GM18508 (cell line): ENCODE results near the gene CIRBP.

ENCODE experiments used
- ATAC-seq: cut with Tn5 transposase; IDR thresholded peaks from one replicate; pipeline ENCODE4 v1.9.1; 2021; ENCODE audit warnings: moderate number of reproducible peaks; ENCODE audit not compliant: insufficient read depth, unreplicated experiment

The CIRBP gene

DNA sequence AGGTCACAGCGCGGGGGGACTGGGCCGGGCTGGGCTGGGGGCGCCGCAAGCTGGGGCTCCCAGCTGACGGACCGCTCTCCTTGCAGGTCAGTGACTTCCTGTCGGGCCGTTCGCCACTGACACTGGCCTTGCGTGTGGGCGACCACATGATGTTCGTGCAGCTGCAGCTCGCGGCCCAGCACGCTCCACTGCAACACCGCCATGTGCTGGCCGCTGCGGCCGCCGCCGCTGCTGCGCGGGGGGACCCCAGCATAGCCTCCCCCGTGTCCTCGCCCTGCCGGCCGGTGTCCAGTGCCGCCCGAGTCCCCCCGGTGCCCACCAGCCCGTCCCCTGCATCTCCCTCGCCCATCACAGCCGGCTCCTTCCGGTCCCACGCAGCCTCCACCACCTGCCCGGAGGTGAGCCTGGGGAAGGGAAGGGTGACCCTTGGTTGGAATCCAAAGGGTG is 15.0 kb upstream of the CIRBP start:
- no peak for ATAC-seq

DNA sequence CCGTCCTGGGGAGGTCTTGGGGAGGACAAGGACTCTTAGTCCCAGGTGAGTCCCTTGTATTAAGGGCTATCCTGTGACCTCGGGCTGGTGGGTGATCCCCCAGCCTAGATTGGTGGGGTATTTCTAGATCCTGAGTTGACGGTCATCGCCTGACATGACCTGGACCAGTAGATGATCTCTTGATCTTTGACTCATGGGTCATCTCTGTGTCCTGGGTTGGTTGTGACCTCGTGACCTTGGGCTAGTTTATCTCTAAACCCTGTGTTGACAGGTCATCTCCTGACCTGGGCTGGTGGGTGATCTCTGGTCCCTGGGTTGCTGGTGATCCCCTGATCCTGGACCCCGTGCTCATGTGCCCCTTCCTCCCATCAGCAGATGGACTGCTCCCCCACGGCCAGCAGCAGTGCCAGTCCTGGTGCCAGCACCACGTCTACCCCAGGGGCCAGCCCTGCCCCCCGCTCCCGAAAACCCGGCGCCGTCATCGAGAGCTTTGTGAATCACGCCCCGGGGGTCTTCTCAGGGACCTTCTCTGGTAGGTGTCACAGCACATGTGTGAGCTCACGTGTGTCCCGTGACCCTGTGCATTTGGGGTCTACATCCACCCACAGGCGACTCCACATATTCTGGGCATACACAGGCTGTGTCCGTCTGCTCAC is 14.5 kb upstream of the CIRBP start:
- ATAC-seq = no peak

DNA sequence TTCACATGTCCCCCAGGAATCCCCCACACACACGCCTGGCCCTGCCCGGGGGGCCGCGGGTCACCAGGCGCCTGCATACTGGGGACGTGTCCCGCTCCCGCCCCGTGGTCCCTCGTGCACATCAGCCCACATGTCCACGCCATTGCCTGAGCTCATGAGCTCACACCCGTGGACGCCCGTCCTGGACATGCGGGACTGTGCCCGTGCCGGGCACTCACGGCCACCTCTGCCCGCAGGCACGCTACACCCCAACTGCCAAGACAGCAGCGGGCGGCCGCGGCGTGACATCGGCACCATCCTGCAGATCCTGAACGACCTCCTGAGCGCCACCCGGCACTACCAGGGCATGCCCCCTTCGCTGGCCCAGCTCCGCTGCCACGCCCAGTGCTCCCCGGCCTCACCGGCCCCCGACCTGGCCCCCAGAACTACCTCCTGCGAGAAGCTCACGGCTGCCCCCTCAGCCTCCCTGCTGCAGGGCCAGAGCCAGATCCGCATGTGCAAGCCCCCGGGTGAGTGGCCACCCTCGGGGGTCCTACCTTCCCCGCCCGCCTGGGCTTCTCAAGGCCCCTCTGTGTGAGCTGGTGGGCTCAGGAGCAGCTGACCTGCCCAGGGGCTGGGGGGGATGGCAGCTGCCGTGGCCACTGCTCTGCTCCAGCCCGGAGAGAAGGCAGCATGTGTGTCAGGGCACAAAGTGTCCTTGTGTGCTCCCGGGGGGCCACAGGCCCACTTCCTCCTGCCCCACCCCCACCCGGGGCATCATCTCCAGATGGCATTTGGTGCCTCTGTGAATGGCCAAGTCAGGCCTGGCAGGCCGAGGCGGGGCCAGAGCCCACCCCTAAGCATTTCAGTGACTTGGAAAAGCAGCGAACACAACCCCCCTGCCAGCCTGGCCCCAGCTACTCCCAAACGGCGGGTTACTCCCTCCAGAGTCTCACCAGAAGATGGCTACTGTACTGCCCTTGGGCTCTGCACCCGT is 13.7 kb upstream of the CIRBP start:
- ATAC-seq = no peak

DNA sequence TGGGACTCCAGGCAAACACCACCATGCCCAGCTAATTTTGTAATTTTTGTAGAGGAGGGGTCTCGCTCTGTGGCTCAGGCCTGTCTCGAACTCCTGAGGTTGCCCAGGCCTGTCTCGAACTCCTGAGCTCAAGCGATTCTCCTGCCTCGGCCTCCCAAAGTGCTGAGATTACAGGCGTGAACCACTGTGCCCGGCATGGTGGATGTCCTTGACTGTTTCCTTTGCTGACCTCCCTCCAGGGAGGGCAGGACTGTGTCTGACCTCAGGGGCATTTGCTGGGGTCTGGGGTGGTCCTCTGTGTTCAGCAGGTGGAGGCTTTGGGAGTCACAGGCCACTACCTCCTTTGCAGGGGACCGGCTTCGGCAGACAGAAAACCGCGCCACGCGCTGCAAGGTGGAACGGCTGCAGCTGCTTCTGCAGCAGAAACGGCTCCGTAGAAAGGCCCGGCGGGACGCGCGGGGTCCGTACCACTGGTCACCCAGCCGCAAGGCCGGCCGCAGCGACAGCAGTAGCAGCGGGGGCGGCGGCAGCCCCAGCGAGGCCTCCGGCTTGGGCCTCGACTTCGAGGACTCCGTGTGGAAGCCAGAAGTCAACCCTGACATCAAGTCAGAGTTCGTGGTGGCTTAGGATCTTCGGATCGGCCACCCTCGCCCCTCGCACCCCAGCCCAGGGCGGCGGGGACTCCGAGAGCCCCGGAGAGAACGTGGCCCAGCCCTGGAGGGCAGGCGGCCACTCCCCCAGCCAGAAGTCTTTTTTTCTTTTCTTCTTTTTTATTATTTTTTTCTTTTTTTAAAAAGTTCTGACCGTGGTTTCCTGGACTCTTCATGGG is 12.3 kb upstream of the CIRBP start:
- no peak for ATAC-seq

DNA sequence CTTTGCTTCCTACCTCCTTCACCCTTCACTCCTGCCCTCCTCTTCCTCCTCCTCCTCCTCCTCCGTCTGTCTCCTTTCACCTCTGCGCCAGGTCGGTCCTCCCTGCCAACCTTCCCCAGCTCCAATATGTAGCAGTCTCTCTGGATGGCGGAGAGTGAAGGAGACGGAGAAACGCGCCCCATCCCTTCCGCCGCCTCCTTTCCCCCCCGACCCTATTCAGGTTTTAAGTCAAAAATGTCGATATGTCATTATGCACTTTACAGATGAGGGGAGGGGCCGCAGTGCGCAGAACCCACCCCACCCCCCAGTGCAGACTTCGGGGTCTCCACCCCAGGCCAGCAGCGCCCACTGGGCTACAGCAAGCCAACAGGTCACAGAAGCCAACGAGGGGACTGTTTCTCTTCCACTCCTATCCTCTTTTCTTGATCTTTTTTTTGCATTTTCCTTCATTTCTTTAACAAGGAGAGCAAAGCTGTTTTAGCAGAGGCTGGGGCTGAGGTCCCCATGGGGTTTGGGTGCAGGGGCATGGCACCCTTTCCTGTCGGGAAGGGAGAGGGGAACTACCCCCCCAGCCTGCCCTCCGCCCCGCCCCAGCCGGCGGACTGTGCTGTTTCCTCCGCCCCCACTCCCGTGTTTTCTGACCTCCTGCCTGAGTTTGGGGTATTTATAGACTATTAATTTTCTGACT is 11.5 kb upstream of the CIRBP start:
- no peak for ATAC-seq

DNA sequence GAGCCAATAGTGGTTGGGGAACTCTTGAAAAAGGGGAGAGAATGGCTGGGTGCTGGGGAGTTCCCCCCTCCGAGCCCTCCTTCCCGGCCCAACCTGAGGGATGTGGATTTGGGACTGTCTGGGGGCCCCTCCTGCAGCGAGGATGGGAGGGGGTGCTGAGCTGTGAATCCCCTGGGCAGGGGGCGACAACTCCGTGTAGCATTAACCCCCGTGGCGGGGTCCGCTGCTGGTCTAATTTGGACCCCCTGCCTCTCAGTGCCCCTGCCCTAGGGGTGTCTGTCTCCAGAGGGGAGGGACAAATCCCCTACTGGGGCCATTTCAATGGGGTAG is 11.0 kb upstream of the CIRBP start:
- ATAC-seq = no peak

DNA sequence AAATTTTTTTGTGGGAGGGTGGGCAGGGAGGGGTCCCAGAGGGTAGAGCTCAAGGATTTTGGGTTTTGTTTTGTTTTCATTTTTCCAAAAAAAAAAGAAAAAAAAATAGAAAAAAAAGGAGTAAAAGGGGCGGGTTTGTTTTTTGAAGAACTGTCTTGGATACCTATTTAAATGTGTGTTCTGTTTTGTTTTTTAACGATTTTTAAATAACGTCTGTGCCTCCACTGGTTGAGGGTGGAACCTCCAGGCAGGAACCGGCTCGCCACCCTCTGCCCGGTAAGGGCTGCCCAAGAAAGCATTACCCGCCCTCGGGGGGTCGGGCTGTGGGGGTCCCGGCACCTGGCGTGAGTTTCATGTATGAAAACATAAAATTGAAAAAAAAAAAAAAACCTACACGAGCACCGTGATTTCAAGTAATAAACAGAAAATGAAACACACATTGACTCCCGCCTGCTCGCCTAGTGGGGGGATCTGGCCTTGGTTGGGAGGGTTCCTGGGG is 10.4 kb upstream of the CIRBP start:
- no peak for ATAC-seq

DNA sequence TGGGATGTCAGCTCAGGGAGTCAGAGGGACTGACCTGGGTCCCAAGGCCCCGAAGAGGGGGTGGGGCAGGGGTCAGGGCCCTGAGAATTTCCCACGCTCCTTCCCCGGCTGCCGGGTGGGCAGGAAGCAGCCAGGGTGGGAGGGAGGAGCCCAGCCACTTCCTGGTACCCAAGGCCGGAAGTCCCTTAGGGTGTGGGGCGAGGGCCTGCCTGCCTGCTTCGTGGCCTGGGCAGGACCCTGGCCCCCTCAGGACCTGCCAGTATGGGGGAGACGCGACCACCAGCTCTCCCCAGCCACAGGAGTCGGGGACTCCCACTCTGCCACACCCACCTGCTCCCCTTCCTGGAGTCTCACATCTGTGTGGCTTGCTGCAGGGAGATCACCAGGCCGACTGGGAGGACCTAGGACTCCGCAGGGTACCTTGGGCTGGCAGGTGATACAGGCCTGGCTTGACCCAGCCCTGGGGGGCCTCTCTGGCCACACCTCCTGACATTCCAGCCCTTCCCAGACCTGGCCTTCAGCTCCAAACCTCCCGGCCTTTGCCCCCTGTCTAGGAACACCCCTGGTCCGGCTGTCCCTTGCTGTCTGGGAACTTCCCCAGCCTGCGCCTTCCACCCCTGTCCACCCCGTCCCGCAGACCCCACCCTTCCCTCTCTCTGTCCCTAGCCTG is 9.8 kb upstream of the CIRBP start:
- no peak for ATAC-seq

DNA sequence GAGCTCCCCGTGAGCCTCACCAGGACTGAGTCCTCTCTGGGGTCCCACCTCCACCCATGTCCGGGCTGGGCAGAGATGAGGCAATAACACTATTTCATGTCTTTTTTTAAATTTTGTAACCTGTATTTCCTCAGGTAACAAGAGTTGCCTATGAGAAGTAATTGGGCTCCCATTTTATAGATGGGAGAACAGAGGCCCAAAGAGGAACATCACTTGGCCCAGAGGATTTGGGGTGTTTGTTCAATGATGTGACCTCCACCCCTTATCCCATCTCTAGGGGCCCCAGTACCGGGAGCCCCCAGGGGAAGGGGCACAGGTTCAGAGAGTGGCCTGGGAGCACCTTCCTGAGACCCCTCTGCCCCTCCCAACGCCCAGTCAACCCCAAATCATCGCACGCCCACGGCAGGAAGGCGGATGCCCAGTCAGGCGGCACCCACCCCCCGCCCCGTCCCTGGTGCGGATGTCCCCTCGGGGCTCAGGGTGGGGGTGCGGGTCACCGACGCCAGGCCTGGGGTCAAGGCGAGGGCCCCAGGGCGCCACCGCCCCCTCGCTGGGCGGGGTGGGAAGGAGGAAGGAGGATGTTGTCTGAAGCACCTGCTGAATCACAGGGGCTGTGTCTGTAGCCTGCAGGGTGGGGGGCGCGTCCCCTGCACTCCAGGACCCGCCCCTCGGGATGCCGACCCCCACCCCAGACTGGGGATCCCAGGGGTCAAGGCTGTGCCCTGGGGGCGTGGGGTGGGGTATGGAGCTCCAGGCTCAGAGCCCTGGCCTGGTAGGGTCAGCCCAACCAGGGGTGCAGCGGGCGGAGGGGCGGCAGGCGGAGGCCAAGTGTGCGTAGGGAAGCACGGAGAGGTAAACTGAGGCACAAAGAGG is 9.0 kb upstream of the CIRBP start:
- ATAC-seq = no peak

DNA sequence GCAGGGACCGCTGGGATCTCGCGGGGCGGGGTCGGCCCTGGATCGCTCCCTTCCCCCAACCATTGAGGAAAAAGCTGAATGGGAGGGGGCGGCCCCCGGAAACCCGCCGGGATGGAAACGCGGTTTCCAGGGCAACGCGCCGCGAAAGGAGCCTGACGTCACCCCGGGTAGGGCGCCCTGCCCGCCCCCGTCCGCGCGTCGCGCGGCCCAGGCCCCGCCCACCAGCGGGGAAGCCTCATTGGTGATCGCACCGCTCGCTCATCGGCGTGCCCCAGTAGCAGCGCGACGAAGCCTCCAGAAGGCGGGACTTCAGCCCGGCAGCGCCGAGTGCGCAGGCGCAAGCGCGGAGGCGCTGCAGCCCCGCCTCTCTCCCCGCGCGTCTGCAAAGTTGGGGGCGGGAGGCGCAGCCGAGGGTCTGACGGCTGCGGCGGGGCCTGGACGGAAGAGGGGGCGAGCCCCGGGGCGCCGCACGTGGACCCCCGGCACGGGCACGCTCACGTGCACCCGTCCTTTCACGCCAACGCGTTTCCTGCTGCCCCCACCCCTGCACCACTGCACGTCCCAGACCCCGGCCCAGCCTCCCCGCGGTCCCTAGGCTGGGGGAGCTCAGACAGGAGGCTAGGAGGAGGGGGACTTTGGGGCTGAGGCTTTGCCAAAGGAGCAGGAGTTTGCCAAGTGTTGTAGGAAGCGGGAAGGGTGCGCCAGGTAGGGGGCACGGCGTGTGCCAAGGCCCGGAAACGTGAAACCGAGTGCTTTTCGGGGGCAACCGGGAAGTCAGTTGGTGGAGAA is 8.2 kb upstream of the CIRBP start:
- ATAC-seq = no peak

DNA sequence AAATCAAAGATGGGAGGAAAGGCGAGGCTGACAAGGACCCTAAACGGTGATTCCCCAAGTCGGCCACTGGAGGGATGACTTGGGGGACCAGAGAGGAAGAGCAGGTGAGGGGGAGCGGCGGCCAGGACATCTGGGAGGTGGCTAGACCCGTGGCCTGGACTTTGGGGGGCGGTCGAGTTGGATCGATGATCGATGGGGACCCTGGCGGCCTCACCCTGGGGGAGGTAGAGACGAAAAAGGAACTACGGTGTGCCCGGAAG is 7.7 kb upstream of the CIRBP start:
- ATAC-seq = no peak

DNA sequence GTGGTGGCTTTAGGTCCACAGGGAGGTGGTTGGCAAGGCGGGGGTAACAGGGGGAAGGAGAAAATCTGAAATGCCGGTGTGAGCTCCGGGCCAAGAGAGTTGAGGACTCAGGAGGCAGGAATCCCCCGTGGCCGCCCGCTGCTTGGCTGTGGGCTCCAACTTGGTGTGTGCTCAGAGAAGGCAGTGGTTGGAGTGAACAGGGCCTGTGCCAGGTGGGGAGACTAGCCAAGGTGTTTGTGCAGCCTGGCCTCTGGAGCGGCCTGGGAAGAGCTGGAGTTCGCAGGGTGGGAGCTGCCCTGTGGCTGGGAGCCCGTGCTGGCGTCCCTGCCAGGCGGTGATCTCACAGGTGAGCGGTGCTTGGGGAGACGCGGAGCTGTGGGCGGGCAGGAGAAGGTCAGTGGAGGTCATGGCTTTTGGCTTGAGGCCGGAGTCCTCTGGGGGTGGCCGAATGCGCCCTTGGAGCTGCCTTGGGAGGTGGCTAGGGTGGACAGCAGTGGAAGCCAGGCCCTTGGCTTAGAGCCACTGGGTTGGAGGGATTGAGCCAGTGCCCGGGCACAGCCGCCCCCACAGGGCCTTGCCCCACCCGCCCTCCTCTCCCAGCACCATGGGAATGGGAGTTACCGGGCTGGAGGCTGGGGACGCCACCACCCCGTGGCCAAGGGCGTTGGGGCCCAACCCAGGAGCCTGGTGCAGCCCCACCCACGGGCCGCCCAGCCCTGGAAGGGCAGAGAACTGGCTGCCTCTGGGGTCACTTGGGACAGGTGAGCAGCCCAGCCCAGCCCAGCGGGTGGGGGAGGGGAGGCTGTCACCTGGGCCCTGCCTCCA is 7.1 kb upstream of the CIRBP start:
- no peak for ATAC-seq

DNA sequence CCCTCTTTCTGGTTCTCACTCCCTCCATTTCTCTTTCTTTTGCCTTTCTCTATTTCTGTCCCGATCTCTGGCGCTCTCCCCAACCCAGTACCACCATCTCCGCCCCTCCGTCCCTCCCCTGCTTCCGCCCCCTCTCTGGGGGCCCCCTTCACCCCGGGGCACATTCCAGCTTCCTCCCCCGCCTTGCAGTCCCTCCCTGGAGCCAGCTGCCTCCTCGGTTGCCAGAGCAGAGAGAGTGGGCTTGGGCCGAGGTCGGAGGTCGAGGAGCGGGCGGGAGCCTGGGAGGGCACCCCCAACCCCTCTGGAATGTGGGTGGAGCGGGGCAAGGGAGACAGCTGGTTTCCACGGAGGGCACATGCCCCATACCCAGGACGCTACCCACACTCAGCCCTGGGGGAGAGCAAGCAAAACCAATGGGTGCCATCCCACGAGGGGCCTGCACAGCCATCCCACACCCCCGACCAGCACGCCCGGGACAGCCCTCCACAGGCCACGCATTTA is 6.5 kb upstream of the CIRBP start:
- ATAC-seq = no peak

DNA sequence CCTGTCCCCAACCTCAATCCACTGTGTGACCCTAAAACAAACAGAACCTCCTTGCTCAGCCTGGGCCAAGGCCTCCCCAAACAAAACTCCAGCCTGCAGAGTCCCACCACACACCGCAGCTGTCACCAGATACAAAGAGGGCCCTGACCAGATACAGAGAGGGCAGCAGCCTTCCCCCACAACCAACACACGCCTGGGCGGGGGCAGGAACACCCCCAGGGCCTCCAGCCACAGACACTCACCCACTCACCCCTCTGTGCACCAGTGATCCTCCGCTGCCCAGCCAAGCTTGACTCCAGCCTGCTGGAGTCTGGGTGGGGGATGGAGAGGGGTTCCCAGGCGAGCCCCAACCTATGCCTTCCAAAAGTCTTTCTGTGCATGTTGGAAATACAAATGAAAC is 5.9 kb upstream of the CIRBP start:
- no peak for ATAC-seq

DNA sequence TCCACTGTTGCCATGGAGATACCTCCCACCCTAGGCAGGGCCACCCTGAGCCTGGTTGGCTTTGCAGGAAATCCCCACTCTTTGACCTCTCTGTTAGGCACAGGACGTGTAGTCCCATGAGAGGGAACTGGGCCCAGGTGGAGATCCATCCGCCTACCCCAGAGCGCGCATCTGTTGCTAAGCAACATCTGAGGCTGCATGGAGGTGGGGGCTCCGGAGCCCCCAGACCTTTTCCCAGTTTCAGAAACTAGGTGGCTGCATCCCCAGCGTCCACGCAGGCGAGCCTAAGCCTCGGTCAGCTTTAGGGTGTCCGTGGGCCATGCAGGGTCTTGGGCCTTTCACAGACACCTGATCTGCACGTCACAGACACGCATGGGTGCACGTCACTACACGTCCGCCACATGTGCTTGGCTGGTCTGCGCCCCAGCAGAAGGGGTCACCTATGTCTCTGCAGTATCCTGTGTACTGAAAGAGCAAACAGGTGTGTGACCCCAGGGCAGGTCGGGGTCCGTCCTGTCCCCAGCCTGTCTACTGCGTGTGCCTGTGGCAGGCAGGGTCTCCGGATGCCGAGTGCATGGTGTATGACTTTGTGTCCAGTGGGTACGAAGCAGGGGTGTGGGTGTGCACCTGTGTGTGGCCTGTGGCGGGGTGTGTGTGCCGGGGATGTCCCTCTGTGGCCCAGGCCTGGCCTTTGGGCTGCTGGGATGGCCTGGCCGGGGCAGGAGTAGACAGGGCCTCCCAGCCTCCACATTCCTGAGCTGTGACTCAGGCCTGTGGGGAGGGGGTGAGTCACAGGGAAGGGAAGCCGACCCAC is 4.1 kb upstream of the CIRBP start:
- ATAC-seq = no peak

DNA sequence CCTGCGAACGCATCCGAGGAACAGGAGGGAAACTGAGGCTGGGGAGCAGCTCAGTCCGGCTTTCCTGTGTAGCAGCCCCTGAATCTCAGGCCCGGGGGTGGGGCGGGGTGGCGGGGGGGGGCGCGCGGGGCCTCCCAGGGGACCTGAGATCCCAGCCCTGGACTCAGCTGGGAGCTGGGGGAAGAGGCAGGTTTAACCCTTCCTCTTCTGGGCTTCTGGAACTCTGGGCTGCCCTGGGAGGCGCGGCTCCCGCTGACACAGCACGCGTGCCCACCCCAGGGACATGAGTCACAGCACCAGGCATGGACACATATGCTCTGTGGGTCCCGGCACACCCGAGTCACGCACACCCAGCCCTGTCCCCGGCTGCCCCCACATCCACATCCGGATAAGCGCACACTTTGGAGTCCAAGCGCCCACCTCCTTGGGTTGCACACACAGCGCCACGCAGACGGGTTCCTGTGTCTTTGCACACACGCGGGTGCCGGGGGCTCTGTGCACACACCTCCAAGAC is 3.5 kb upstream of the CIRBP start:
- ATAC-seq = no peak
